ENCODE results near the gene SRPX2. TPM values are rescaled to one million over a fixed set of nuclear protein-coding genes. Genes with fewer than 3 reads are reported as not detected.

Gene SRPX2, protein sequence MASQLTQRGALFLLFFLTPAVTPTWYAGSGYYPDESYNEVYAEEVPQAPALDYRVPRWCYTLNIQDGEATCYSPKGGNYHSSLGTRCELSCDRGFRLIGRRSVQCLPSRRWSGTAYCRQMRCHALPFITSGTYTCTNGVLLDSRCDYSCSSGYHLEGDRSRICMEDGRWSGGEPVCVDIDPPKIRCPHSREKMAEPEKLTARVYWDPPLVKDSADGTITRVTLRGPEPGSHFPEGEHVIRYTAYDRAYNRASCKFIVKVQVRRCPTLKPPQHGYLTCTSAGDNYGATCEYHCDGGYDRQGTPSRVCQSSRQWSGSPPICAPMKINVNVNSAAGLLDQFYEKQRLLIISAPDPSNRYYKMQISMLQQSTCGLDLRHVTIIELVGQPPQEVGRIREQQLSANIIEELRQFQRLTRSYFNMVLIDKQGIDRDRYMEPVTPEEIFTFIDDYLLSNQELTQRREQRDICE
- 100 to 1,000 TPM in 2 of 4 donors, 10 to 100 TPM in 2; 77.9 to 327 (median 148) TPM for total RNA-seq

GRCh38 chrX:100643956-100644860 lies at the start of gene SRPX2:
TSS of gene SRPX2 (plus strand) at chrX:100644199. CDS start at chrX:100646323, 2,124 bp downstream.
- DNase-seq (ENCODE audit: low spot score), result no peak
- peak; percentile 90 for ATAC-seq (ENCODE audit: low FRiP score)
- TF ChIP-seq, protein P1, sequence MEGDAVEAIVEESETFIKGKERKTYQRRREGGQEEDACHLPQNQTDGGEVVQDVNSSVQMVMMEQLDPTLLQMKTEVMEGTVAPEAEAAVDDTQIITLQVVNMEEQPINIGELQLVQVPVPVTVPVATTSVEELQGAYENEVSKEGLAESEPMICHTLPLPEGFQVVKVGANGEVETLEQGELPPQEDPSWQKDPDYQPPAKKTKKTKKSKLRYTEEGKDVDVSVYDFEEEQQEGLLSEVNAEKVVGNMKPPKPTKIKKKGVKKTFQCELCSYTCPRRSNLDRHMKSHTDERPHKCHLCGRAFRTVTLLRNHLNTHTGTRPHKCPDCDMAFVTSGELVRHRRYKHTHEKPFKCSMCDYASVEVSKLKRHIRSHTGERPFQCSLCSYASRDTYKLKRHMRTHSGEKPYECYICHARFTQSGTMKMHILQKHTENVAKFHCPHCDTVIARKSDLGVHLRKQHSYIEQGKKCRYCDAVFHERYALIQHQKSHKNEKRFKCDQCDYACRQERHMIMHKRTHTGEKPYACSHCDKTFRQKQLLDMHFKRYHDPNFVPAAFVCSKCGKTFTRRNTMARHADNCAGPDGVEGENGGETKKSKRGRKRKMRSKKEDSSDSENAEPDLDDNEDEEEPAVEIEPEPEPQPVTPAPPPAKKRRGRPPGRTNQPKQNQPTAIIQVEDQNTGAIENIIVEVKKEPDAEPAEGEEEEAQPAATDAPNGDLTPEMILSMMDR (IDR thresholded peaks at IDR 0.05), result no peak

DNA sequence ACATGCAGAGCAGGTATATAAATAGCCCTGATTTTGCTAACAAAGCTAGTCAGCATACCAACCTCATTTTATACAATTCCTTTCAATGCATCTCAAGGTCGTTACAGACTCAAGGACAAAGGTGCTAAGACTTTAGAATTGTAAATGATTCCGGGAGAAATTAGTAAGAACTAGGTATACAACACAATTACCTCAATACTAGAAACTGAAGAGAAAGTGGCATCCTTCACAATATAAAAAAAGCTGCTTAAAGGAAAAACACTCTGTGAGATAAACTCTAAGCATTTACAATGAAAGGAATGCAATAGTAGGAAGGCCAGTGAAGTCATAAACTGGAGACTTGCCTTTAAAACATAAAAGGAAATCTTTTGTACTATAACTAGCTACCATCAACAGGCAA lies 47.4 kb upstream of the SRPX2 start:
- TF ChIP-seq, protein P1 (IDR thresholded peaks at IDR 0.05), result no peak
- no peak for DNase-seq (ENCODE audit: low spot score)
- no peak for ATAC-seq (ENCODE audit: low FRiP score)

GRCh38 chrX:100599456-100599855 lies 44.5 kb upstream of the SRPX2 start:
- no peak for ATAC-seq (ENCODE audit: low FRiP score)
- TF ChIP-seq, protein P1 (IDR thresholded peaks at IDR 0.05), result no peak
- DNase-seq (ENCODE audit: low spot score), result no peak

GRCh38 chrX:100600340-100600739 lies 43.7 kb upstream of the SRPX2 start:
- ATAC-seq (ENCODE audit: low FRiP score) (no peak), DNase-seq (ENCODE audit: low spot score) (no peak)
- TF ChIP-seq, protein P1 (IDR thresholded peaks at IDR 0.05), result no peak

- TF ChIP-seq, protein P1 (IDR thresholded peaks at IDR 0.05), result no peak
- DNase-seq (ENCODE audit: low spot score) (no peak), ATAC-seq (ENCODE audit: low FRiP score) (no peak)
Observed at GRCh38 chrX:100600758-100601157, 43.2 kb upstream of the SRPX2 start.

DNA sequence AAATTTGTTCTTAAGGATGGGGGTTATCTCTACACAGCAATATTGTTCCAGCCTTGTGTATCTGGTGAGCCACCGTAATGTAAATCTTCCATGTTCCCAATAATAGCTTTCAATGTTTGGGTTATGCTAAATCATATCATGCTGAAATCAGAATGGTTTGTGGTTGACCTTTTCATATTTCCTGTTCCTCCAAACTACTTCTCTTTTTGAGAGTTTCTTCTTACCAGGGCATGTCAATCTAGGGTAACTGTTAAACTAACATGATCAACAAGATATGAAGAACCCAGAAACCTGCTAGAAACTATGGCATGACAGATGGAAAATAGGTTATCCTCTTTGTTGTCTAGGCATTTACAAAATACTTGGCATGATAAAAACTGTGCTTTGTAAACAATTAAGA lies 37.2 kb upstream of the SRPX2 start:
- TF ChIP-seq, protein P1 (IDR thresholded peaks at IDR 0.05), result no peak
- ATAC-seq (ENCODE audit: low FRiP score), result no peak
- DNase-seq (ENCODE audit: low spot score), result no peak

All from omental fat pad (tissue), 4 donors.